H1 (cell line): ENCODE data around the gene UMAD1. TPM values are rescaled to one million over a fixed set of nuclear protein-coding genes. Genes with fewer than 3 reads are reported as not detected.

ENCODE experiments used
- CTCF ChIA-PET: fragments of 300-600 bp; sonication (Branson Sonifier 250); formaldehyde crosslinking; loops from one replicate; lab custom pipeline; 2021; ENCODE audit not compliant: partially characterized antibody; lab: Charles Lee
- POLR2A ChIA-PET: fragments of 300-600 bp; sonication (Branson Sonifier 250); formaldehyde crosslinking; loops from one replicate; lab custom pipeline; 2021; ENCODE audit warnings: inconsistent platforms; ENCODE audit not compliant: partially characterized antibody; lab: Charles Lee
- DNase-seq, 2 experiments: peaks; one replicate each; pipeline versions ENCODE4 v3.0.0 to v3.0.0-alpha.2; 2010 to 2022; ENCODE audit warnings: low spot score in 2 of 2, low read depth in 1 of 2, mixed read lengths in 1 of 2
- FAIRE-seq: peaks from 2 replicates; lab custom pipeline; 2011; peaks lifted over from hg19 to GRCh38; lab: Jason Lieb, UNC
- H2AFZ ChIP-seq: 2 replicates; pipeline ENCODE4 v1.8.1; 2012; ENCODE audit warnings: low read length, inconsistent platforms
- H2AK5ac ChIP-seq: 2 replicates; pipeline ENCODE4 v1.6.1; 2013; ENCODE audit warnings: low read depth, low read length
- H2BK120ac ChIP-seq: replicated peaks from 2 replicates; pipeline ENCODE3; 2013; ENCODE audit warnings: low read depth, low read length, inconsistent platforms
- H2BK12ac ChIP-seq: 2 replicates; pipeline ENCODE4 v1.6.1; 2013; ENCODE audit warnings: low read depth, low read length
- H2BK15ac ChIP-seq: 2 replicates; pipeline ENCODE4 v1.6.1; 2013; ENCODE audit warnings: low read length
- H2BK20ac ChIP-seq: 2 replicates; pipeline ENCODE4 v1.6.1; 2013; ENCODE audit warnings: low read length
- H2BK5ac ChIP-seq: 2 replicates; pipeline ENCODE4 v1.6.1; 2013; ENCODE audit warnings: low read depth, low read length
- H3K14ac ChIP-seq: 2 replicates; pipeline ENCODE4 v1.6.1; 2013; ENCODE audit warnings: inconsistent platforms; ENCODE audit not compliant: insufficient read length
- H3K18ac ChIP-seq: 2 replicates; pipeline ENCODE4 v1.6.1; 2013; ENCODE audit warnings: low read length; ENCODE audit errors: extremely low read depth
- H3K23ac ChIP-seq: 2 replicates; pipeline ENCODE4 v1.6.1; 2013; ENCODE audit warnings: inconsistent platforms; ENCODE audit not compliant: insufficient read length
- H3K23me2 ChIP-seq: 2 replicates; pipeline ENCODE4 v1.6.1; 2013; ENCODE audit warnings: low read depth, low read length
- H3K27ac ChIP-seq: 2 replicates; pipeline ENCODE4 v1.6.1; 2011; ENCODE audit warnings: low read depth, low read length, inconsistent platforms
- H3K27me3 ChIP-seq, 4 experiments: replicated peaks in 1 of 4; 1 replicate in 1 of 4; 2 replicates in 3 of 4; pipeline versions ENCODE4 v1.6.1 to v1.8.1; 2011 to 2013; ENCODE audit warnings: low read length in 3 of 4, mild to moderate bottlenecking in 3 of 4, inconsistent platforms in 2 of 4, mixed read lengths in 2 of 4, moderate library complexity in 1 of 4; ENCODE audit not compliant: control insufficient read depth in 3 of 4, insufficient read depth in 3 of 4; ENCODE audit errors: extremely low read depth in 1 of 4
- H3K36me3 ChIP-seq, 4 experiments: 2 replicates each; pipeline versions ENCODE4 v1.6.1 to v1.8.1; 2011 to 2013; ENCODE audit warnings: mild to moderate bottlenecking in 4 of 4, low read length in 3 of 4, moderate library complexity in 2 of 4, control low read depth in 1 of 4, inconsistent platforms in 1 of 4; ENCODE audit not compliant: insufficient read depth in 4 of 4, control insufficient read depth in 2 of 4
- H3K4ac ChIP-seq: replicated peaks from 2 replicates; pipeline ENCODE3; 2013; ENCODE audit warnings: low read length, low read depth, mixed read lengths, inconsistent platforms; ENCODE audit not compliant: insufficient read length
- H3K4me1 ChIP-seq, 4 experiments: replicated peaks in 1 of 4; 1 replicate in 1 of 4; 2 replicates in 3 of 4; pipeline versions ENCODE4 v1.6.1 to v1.8.1; 2011 to 2013; ENCODE audit warnings: low read length in 3 of 4, inconsistent platforms in 2 of 4, mixed read lengths in 1 of 4; ENCODE audit not compliant: insufficient read depth in 4 of 4, control insufficient read depth in 3 of 4
- H3K4me2 ChIP-seq, 2 experiments: 2 replicates each; pipeline versions ENCODE4 v1.6.1 to v1.8.1; 2011 to 2013; ENCODE audit warnings: low read depth in 2 of 2, low read length in 2 of 2, control low read depth in 1 of 2, inconsistent platforms in 1 of 2, mild to moderate bottlenecking in 1 of 2; ENCODE audit not compliant: insufficient read depth in 1 of 2
- H3K4me3 ChIP-seq, 4 experiments: fragments of 200-600, 300-600 bp in 1 of 4; sonication (generic), shearing (Covaris generic), sonication (Bioruptor Twin) in 1 of 4; 2 replicates each; pipeline versions ENCODE4 v1.5.1 to v1.8.1; 2011 to 2016; ENCODE audit warnings: low read length in 4 of 4, low read depth in 3 of 4, control low read depth in 2 of 4, inconsistent platforms in 2 of 4, mild to moderate bottlenecking in 2 of 4, mixed read lengths in 1 of 4, moderate library complexity in 1 of 4; ENCODE audit not compliant: insufficient read depth in 2 of 4; ENCODE audit errors: extremely low read depth in 1 of 4
- H3K56ac ChIP-seq: replicated peaks from 2 replicates; pipeline ENCODE3; 2013; ENCODE audit warnings: low read depth, mild to moderate bottlenecking, mixed read lengths, low read length, inconsistent platforms; ENCODE audit not compliant: insufficient read length
- H3K79me1 ChIP-seq: 2 replicates; pipeline ENCODE4 v1.6.1; 2013; ENCODE audit warnings: low read depth, low read length, control low read depth
- H3K79me2 ChIP-seq, 2 experiments: 2 replicates each; pipeline versions ENCODE4 v1.6.1 to v1.8.1; 2012 to 2013; ENCODE audit warnings: low read length in 2 of 2, mild to moderate bottlenecking in 2 of 2, inconsistent platforms in 1 of 2; ENCODE audit not compliant: insufficient read depth in 2 of 2, control insufficient read depth in 1 of 2
- H3K9ac ChIP-seq, 4 experiments: replicated peaks in 1 of 4; 1 replicate in 1 of 4; 2 replicates in 3 of 4; pipeline versions ENCODE4 v1.6.1 to v1.8.1; 2011 to 2013; ENCODE audit warnings: low read depth in 3 of 4, low read length in 3 of 4, control low read depth in 2 of 4, mild to moderate bottlenecking in 2 of 4, moderate library complexity in 2 of 4, inconsistent platforms in 1 of 4; ENCODE audit errors: extremely low read depth in 1 of 4
- H3K9me3 ChIP-seq, 2 experiments: 2 replicates each; pipeline versions ENCODE4 v1.6.1 to v1.8.1; 2012 to 2013; ENCODE audit warnings: mild to moderate bottlenecking in 2 of 2, moderate library complexity in 2 of 2, control low read depth in 1 of 2, inconsistent platforms in 1 of 2, low read depth in 1 of 2, low read length in 1 of 2, mixed read lengths in 1 of 2; ENCODE audit not compliant: insufficient read depth in 2 of 2
- H4K20me1 ChIP-seq, 2 experiments: replicated peaks in 1 of 2; 2 replicates each; pipeline versions ENCODE3 to v1.8.1; 2011 to 2013; ENCODE audit warnings: inconsistent platforms in 2 of 2, low read length in 2 of 2, mild to moderate bottlenecking in 1 of 2; ENCODE audit not compliant: insufficient read depth in 2 of 2, control insufficient read depth in 1 of 2
- H4K5ac ChIP-seq: 2 replicates; pipeline ENCODE4 v1.6.1; 2013; ENCODE audit warnings: low read length, low read depth, mixed read lengths, inconsistent platforms; ENCODE audit not compliant: insufficient read length
- H4K8ac ChIP-seq: 2 replicates; pipeline ENCODE4 v1.8.0; 2013; ENCODE audit warnings: mild to moderate bottlenecking, moderate library complexity, low read length, inconsistent platforms; ENCODE audit not compliant: insufficient read depth; ENCODE audit errors: extremely low read depth
- H4K91ac ChIP-seq: replicated peaks from 2 replicates; pipeline ENCODE3; 2013; ENCODE audit warnings: low read length, mixed read lengths, inconsistent platforms; ENCODE audit not compliant: insufficient read length
- ATF2 ChIP-seq: IDR thresholded peaks from 2 replicates; pipeline ENCODE4 v1.6.1; 2012; ENCODE audit warnings: low read length, inconsistent platforms
- BRCA1 ChIP-seq: IDR thresholded peaks from 2 replicates; pipeline ENCODE4 v1.6.1; 2012; ENCODE audit warnings: low read depth, low read length, improper control_type of control experiment
- CREB1 ChIP-seq: IDR thresholded peaks from 2 replicates; pipeline ENCODE4 v1.6.1; 2012; ENCODE audit warnings: inconsistent platforms
- E2F6 ChIP-seq: IDR thresholded peaks from 2 replicates; pipeline ENCODE4 v1.6.1; 2012; ENCODE audit warnings: inconsistent platforms
- JUN ChIP-seq: IDR thresholded peaks from 2 replicates; pipeline ENCODE4 v1.6.1; 2011; ENCODE audit warnings: low read depth, mild to moderate bottlenecking, improper control_type of control experiment, low read length
- NANOG ChIP-seq: IDR thresholded peaks from 2 replicates; pipeline ENCODE4 v1.6.1; 2011; ENCODE audit warnings: low read length, low read depth, mild to moderate bottlenecking, inconsistent platforms; ENCODE audit not compliant: insufficient read depth, poor library complexity, severe bottlenecking
- RAD21 ChIP-seq, 2 experiments: IDR thresholded peaks in 1 of 2; conservative IDR thresholded peaks in 1 of 2; 2 replicates each; pipeline ENCODE4 v1.6.1; 2011; ENCODE audit warnings: low read depth in 2 of 2, low read length in 2 of 2, improper control_type of control experiment in 1 of 2, inconsistent platforms in 1 of 2, mild to moderate bottlenecking in 1 of 2, moderate library complexity in 1 of 2
- RBBP5 ChIP-seq: IDR thresholded peaks from 2 replicates; pipeline ENCODE4 v1.7.1; 2012; ENCODE audit warnings: low read depth, mild to moderate bottlenecking, inconsistent platforms, low read length, moderate library complexity, borderline replicate concordance
- RFX5 ChIP-seq: IDR thresholded peaks from 2 replicates; pipeline ENCODE4 v1.6.1; 2011; ENCODE audit warnings: low read depth, low read length, improper control_type of control experiment, borderline replicate concordance
- SRF ChIP-seq: IDR thresholded peaks from 2 replicates; pipeline ENCODE4 v1.6.1; 2011; ENCODE audit warnings: mild to moderate bottlenecking, low read depth, low read length, moderate library complexity
- SUZ12 ChIP-seq: fragments of 200-600 bp; sonication (generic); IDR thresholded peaks from 2 replicates; pipeline ENCODE4 v1.6.1; 2012; ENCODE audit warnings: mild to moderate bottlenecking, inconsistent platforms, low read length, moderate library complexity, mixed read lengths
- TCF12 ChIP-seq: IDR thresholded peaks from 2 replicates; pipeline ENCODE4 v1.6.1; 2011; ENCODE audit warnings: low read depth, mild to moderate bottlenecking, low read length
- WGBS, 2 experiments: shearing (Covaris generic) in 1 of 2; methylation state at CpG; one replicate each; pipeline versions ENCODE4 v1.1.6 to v1.1.7; 2013 to 2015; ENCODE audit warnings: low lambda C conversion rate in 2 of 2, mixed read lengths in 2 of 2, inconsistent platforms in 1 of 2, low coverage in 1 of 2, missing lambda C conversion rate in 1 of 2; ENCODE audit not compliant: insufficient replicate concordance in 2 of 2, insufficient coverage in 1 of 2, insufficient read length in 1 of 2; ENCODE audit errors: extremely low coverage in 1 of 2, missing lambda C conversion rate in 1 of 2; 5-methylcytosine and 5-hydroxymethylcytosine counted together
- polyA plus RNA-seq, 7 experiments: library from polyadenylated mRNA; depleted of rRNA in 3 of 7; stranded (reverse) in 5 of 7; unstranded in 2 of 7; fragments of >200 nt in 5 of 7; fragments of 200-250 nt in 2 of 7; gene quantifications; 1 replicate in 5 of 7; 2 replicates in 1 of 7; 4 replicates in 1 of 7; pipeline versions ENCODE4 v1.2.1 to v1.2.3, GENCODE V29; 2011 to 2013; ENCODE audit warnings: missing spikeins in 2 of 7, mixed read lengths in 2 of 7
- total RNA-seq: library from RNA; stranded (reverse); fragmentation: NEBNext Ultra II Directional; extraction: Animal tissue kit (Norgen Biotek cat#: 25700); gene quantifications from 2 replicates; pipeline ENCODE4 v1.2.1, GENCODE V29; 2021

The UMAD1 gene
- total and polyA plus RNA-seq, 2 of the 8 experiments (the other 6 are each of a cell fraction or from before 2014, with no cell fraction given), result 10.4 to 12.3 TPM

GRCh38 chr7:7617550-7617949, 23.0 kb upstream of the UMAD1 start:
- CTCF ChIA-PET, result no interaction called here
- Histone ChIP-seq H3K4me1 (no peaks in the 10 kb centered on the region), H3K23ac (no peak overlapping the region), H4K5ac (no peak overlapping the region), H3K4ac (no peak overlapping the region), H2BK20ac (no peak overlapping the region), H2BK5ac (no peak overlapping the region), H3K4me3 (no peak overlapping the region), H3K14ac (no peak overlapping the region), H2AFZ (no peak overlapping the region), H3K79me2 (no peaks in the 10 kb centered on the region), H2BK15ac (no peak overlapping the region), H3K4me2 (no peak overlapping the region), H3K36me3 (no peaks in the 10 kb centered on the region), H2BK12ac (no peak overlapping the region), H4K91ac (no peak overlapping the region), H3K79me1 (no peaks in the 10 kb centered on the region), H3K18ac (no peak overlapping the region), H3K27ac (no peak overlapping the region), H4K20me1 (no peaks in the 10 kb centered on the region), H3K27me3 (no peaks in the 10 kb centered on the region), H4K8ac (no peak overlapping the region), H3K56ac (no peak overlapping the region), H3K9me3 (no peaks in the 10 kb centered on the region), H3K9ac (no peak overlapping the region), H2AK5ac (no peak overlapping the region), H3K23me2 (no peaks in the 10 kb centered on the region), H2BK120ac (no peak overlapping the region)
- 91% methylated on average over 3 of the region's 3 CpGs; no CpG with 5 or more reads in 1 of the 2 experiments for WGBS, 2 experiments
- no peak for FAIRE-seq
- POLR2A ChIA-PET, result no interaction called here
- no peak for DNase-seq
- TF ChIP-seq SUZ12 (no peak), RAD21 (IDR thresholded peaks at IDR 0.05 in 1 of 2, conservative IDR thresholded peaks at IDR 0.05 in 1 of 2; ENCODE audit: low read depth in 2 of 2, low read length in 2 of 2) (no peak), ATF2 (no peak), JUN (no peak), CREB1 (no peak), E2F6 (no peak), RFX5 (no peak), RBBP5 (no peak), SRF (no peak), BRCA1 (no peak), NANOG (no peak), TCF12 (no peak)
